Effector memory CD8-positive, alpha-beta T cell (primary cell): ENCODE data around the gene UBE2L3.

Experiments
- ATAC-seq: fragments of 150-1000 bp; cut with Tn5 transposase; replicated peaks from 2 replicates; pipeline ENCODE4 v1.10.0; 2021; ENCODE audit warnings: mild to moderate bottlenecking, moderate library complexity
- DNase-seq, 3 experiments: peaks; one replicate each; pipeline ENCODE4 v3.0.0; 2021
- H3K27ac Mint-ChIP-seq, 2 donors: one replicate each; pipeline ENCODE4 v1.8.0; 2022; ENCODE audit warnings: mild to moderate bottlenecking in 2 of 2, mixed read lengths in 2 of 2, moderate library complexity in 2 of 2
- H3K27me3 Mint-ChIP-seq, 2 donors: one replicate each; pipeline ENCODE4 v1.8.0; 2022; ENCODE audit warnings: mixed read lengths in 2 of 2
- H3K36me3 Mint-ChIP-seq: one replicate; pipeline ENCODE4 v1.8.0; 2022; ENCODE audit warnings: mild to moderate bottlenecking, moderate library complexity, mixed read lengths; ENCODE audit not compliant: insufficient read depth
- H3K4me1 Mint-ChIP-seq, 2 donors: one replicate each; pipeline ENCODE4 v1.8.0; 2022; ENCODE audit warnings: low read depth in 2 of 2, mixed read lengths in 2 of 2
- H3K4me3 Mint-ChIP-seq, 2 donors: one replicate each; pipeline ENCODE4 v1.8.0; 2022; ENCODE audit warnings: mild to moderate bottlenecking in 2 of 2, mixed read lengths in 2 of 2, moderate library complexity in 2 of 2
- H3K9me3 Mint-ChIP-seq, 2 donors: one replicate each; pipeline ENCODE4 v1.8.0; 2022; ENCODE audit warnings: mixed read lengths in 2 of 2

Gene UBE2L3

GRCh38 chr22:21622011-21622918 is 54.8 kb downstream of the UBE2L3 start:
- H3K27ac Mint-ChIP-seq = peak overlapping the region; percentile 46 to 62
- peaks cover 33 to 41% of the 10 kb centered on the region in 2 donors for H3K4me1 Mint-ChIP-seq
- no peaks in the 10 kb centered on the region for H3K27me3 Mint-ChIP-seq

GRCh38 chr22:21622919-21623647 is 55.6 kb downstream of the UBE2L3 start:
- no peak overlapping the region for H3K4me3 Mint-ChIP-seq
- peak overlapping the region; percentile 31 to 62 for H3K27ac Mint-ChIP-seq
- peaks cover 61% of the 10 kb centered on the region for H3K36me3 Mint-ChIP-seq
- DNase-seq (no peak), ATAC-seq (no peak)
- no peaks in the 10 kb centered on the region for H3K27me3 Mint-ChIP-seq
- no peaks in the 10 kb centered on the region for H3K9me3 Mint-ChIP-seq
- peaks cover 39 to 43% of the 10 kb centered on the region in 2 donors for H3K4me1 Mint-ChIP-seq

More at GRCh38 chr22:21622011-21622918, 54.8 kb downstream of the UBE2L3 start:
- Mint-ChIP-seq H3K36me3 (peaks cover 60% of the 10 kb centered on the region), H3K4me3 (no peak overlapping the region), H3K9me3 (no peaks in the 10 kb centered on the region)
- DNase-seq (no peak), ATAC-seq (no peak)

GRCh38 chr22:21623648-21623970 is 56.1 kb downstream of the UBE2L3 start:
- Mint-ChIP-seq H3K4me3 (peak overlapping the region in 1 of 2 donors; percentile 25), H3K27me3 (no peaks in the 10 kb centered on the region), H3K27ac (peak overlapping the region; percentile 31 to 42), H3K36me3 (peaks cover 64% of the 10 kb centered on the region), H3K9me3 (no peaks in the 10 kb centered on the region), H3K4me1 (peaks cover 42 to 46% of the 10 kb centered on the region in 2 donors)
- ATAC-seq (no peak), DNase-seq (no peak)

DNA sequence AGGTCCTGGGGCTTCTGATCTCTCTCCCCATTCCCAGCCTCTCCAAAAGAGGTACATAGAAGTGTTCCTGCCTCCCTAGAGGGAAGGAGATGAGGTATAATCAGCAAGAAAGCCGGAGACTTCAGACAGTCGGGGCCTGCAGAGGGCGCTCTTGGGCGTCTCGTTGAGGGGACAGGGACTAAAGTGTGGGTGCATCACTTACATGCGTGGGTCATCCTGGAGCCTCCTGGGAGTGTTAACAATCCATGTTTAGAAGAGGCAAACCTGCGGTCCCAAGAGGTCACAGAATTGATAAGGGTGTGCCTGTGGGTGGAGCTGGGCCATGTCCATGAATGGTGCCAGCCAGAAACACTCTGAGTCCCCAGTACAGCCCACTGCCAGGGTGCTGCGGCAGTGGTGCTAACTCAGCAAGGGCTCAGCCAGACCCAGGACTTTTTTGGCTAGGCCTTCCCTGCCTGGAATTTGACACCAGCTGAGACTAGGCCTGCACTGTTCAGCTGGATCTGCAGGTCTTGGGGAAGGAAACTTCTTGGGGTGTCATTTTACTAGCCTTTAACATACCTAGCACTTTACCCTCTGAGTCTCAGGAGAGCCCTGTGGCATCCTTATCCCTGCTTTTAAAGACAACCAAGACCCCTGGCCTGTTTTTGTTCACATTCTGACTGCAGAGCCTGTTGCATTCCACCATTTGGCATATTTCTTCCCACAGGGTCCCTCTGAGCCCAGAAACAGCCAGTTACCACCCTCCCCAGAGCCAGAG is 56.8 kb downstream of the UBE2L3 start:
- Mint-ChIP-seq H3K27me3 (no peaks in the 10 kb centered on the region), H3K36me3 (peaks cover 68% of the 10 kb centered on the region), H3K4me3 (peak overlapping the region in 1 of 2 donors; percentile 25), H3K4me1 (peaks cover 45% of the 10 kb centered on the region in 2 donors), H3K9me3 (no peaks in the 10 kb centered on the region), H3K27ac (peak overlapping the region; percentile 31 to 42)
- ATAC-seq = no peak
- DNase-seq = peak in 2 of 3 experiments; percentile 24 to 34

DNA sequence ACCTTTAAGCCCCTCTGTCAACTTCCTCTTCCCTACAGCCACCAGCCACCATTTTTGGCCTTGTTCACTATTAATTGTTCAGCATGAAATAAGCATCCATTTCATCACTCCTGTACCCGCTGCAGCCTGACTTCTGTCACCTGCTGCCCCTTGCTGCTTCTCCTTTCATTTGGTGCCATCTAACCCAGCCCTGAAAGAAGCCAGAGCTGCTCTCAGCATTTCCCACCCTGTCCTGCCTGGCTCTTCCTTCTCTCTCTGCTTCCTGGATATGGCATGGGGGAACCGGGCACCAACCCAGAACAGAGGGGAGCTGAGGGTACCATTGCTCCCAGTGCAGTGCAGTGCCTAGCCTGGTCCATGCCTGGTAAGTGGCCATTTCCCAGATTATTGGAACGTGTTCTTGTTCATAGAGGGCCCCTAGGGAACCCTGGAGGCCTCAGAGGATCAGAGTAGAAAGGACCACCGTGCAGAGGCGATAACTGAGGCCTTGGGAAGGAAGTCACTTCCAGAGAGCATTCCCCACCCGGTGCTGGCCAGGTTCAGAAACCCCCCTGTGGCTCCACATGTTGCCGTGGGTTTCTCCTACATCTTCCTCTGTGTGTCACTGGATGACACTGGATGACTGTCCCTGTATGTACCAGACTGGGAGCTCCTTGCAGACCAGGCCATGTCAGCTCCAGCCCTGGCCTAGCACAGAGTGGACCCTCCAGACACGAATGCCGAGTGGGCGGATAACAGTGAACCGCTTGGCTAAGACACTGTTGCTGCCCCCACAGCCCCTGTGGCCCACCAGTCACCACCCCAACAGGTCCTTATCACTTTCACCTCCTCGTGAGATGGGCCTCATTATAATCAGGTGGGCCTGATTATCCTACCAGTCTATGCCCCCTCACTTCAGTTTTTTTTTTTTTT is 57.6 kb downstream of the UBE2L3 start:
- Mint-ChIP-seq H3K9me3 (no peaks in the 10 kb centered on the region), H3K27ac (peak overlapping the region; percentile 42 to 83), H3K36me3 (peaks cover 65% of the 10 kb centered on the region), H3K4me3 (no peak overlapping the region), H3K4me1 (peaks cover 39 to 42% of the 10 kb centered on the region in 2 donors), H3K27me3 (no peaks in the 10 kb centered on the region)
- DNase-seq (no peak), ATAC-seq (no peak)

DNA sequence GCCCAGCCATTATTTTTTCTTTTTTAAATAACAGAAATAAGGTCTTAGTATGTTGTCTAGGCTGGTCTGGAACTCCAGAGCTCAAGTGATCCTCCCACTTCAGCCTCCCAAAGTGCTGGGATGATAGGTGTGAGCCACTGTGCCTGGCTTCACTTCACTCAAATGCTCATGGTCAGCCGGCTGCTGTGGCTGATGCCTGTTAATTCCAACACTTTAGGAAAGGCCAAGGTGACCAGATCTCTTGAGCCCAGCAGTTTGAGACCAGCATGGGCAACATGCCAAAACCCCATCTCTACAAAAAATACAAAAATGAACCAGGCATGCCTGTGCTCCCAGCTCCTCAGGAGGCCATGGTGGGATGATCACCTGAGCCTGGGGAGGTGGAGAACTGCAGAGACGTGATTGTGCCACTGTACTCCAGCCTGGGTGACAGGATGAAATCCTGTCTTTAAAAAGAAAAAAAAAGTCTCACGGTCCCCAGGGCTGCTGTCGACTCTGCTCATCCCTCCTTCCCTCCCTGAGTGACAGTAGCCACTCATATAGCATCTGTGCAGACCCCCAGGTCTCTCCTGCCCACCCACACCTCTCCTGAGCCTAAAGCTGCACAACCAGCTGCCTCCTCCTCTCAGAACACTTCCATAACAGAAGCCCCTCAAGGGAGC is 58.7 kb downstream of the UBE2L3 start:
- Mint-ChIP-seq H3K9me3 (no peaks in the 10 kb centered on the region), H3K4me1 (peaks cover 37 to 38% of the 10 kb centered on the region in 2 donors), H3K27me3 (no peaks in the 10 kb centered on the region), H3K4me3 (peak overlapping the region; percentile 48 to 54), H3K27ac (peak overlapping the region; percentile 42 to 83), H3K36me3 (peaks cover 67% of the 10 kb centered on the region)
- ATAC-seq = no peak
- no peak for DNase-seq

- ATAC-seq = no peak
- Mint-ChIP-seq H3K27me3 (no peaks in the 10 kb centered on the region), H3K36me3 (peaks cover 65% of the 10 kb centered on the region), H3K9me3 (no peaks in the 10 kb centered on the region), H3K4me3 (peak overlapping the region; percentile 54 to 91), H3K4me1 (peaks cover 38 to 39% of the 10 kb centered on the region in 2 donors), H3K27ac (peak overlapping the region; percentile 42 to 83)
- no peak for DNase-seq
Observed at GRCh38 chr22:21626735-21627469, 59.4 kb downstream of the UBE2L3 start.

GRCh38 chr22:21628386-21629254 is 61.1 kb downstream of the UBE2L3 start:
- peaks cover 47% of the 10 kb centered on the region for H3K36me3 Mint-ChIP-seq
- H3K4me3 Mint-ChIP-seq = peak overlapping the region; percentile 89 to 91
- peaks cover 33 to 39% of the 10 kb centered on the region in 2 donors for H3K4me1 Mint-ChIP-seq
- no peak for DNase-seq
- no peaks in the 10 kb centered on the region for H3K9me3 Mint-ChIP-seq
- H3K27me3 Mint-ChIP-seq = no peaks in the 10 kb centered on the region
- peak; percentile 16 for ATAC-seq
- peak overlapping the region; percentile 85 to 91 for H3K27ac Mint-ChIP-seq

- DNase-seq (peak; percentile 94 to 95 (median 94)), ATAC-seq (peak; percentile 82)
- H3K27ac Mint-ChIP-seq = peak within 1 kb of the TSS; percentile 85 to 91
- H3K9me3 Mint-ChIP-seq = no peaks in the 10 kb centered on the region
- H3K36me3 Mint-ChIP-seq = peaks cover 41% of the 10 kb centered on the region
- peaks cover 33 to 34% of the 10 kb centered on the region in 2 donors for H3K4me1 Mint-ChIP-seq
- no peaks in the 10 kb centered on the region for H3K27me3 Mint-ChIP-seq
- peak within 1 kb of the TSS; percentile 89 to 91 for H3K4me3 Mint-ChIP-seq
Observed at GRCh38 chr22:21629255-21630149, 62.0 kb downstream of the UBE2L3 start, which contains the start of gene YDJC. TSS of gene YDJC (minus strand) at chr22:21630022. CDS start at chr22:21630014, 8 bp downstream.

GRCh38 chr22:21631025-21631424 is 63.5 kb downstream of the UBE2L3 start:
- H3K27ac Mint-ChIP-seq = no peak overlapping the region
- H3K9me3 Mint-ChIP-seq = no peaks in the 10 kb centered on the region
- peaks cover 29% of the 10 kb centered on the region for H3K36me3 Mint-ChIP-seq
- H3K4me1 Mint-ChIP-seq = peaks cover 20 to 31% of the 10 kb centered on the region in 2 donors
- H3K27me3 Mint-ChIP-seq = no peaks in the 10 kb centered on the region
- H3K4me3 Mint-ChIP-seq = peak overlapping the region in 1 of 2 donors; percentile 89
- DNase-seq = no peak
- ATAC-seq = no peak
